GM15510 (cell line): ENCODE measurements around the gene IGFBP7.

Experiments
- POLR2A ChIP-seq: IDR thresholded peaks from 3 replicates; pipeline ENCODE4 v1.6.1; 2011; ENCODE audit warnings: borderline replicate concordance; ENCODE audit not compliant: insufficient read length; ENCODE audit errors: extremely low read depth

Gene IGFBP7

DNA sequence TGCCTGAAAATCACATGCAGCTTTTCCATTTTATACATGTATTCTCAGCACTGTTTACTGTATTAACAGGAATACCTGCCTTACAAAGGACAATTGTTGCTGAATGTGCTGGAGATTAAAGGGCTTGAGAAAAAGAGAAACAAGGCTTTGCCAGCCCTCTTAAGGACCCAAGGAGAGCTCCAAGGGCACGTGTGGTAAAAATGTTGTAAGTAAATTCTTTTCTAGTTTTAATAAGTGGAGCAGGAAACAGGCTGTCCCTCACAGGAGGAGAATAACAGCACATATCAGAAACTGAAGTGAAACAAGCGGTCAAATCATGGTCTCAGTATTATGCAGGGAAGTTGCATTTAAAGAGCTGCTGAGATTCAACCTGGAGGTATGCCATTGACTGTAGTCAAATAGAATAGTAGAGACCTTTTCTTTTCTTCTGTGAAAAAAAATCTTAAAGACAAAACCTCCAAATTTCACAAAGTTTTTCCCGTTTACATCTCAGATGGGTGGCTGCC, 18.5 kb downstream of the IGFBP7 start:
- TF ChIP-seq POLR2A = no peak

GRCh38 chr4:57090079-57090478, 20.1 kb downstream of the IGFBP7 start:
- TF ChIP-seq POLR2A = no peak

GRCh38 chr4:57089549-57089948, 20.6 kb downstream of the IGFBP7 start:
- TF ChIP-seq POLR2A = no peak

GRCh38 chr4:57086031-57086723, 24.0 kb downstream of the IGFBP7 start:
- TF ChIP-seq POLR2A = no peak

GRCh38 chr4:57085278-57085677, 24.9 kb downstream of the IGFBP7 start:
- no peak for TF ChIP-seq POLR2A

- TF ChIP-seq POLR2A = no peak
Observed at GRCh38 chr4:57084360-57084759, 25.8 kb downstream of the IGFBP7 start.

- no peak for TF ChIP-seq POLR2A
Observed at GRCh38 chr4:57083090-57083489, 27.1 kb downstream of the IGFBP7 start.

DNA sequence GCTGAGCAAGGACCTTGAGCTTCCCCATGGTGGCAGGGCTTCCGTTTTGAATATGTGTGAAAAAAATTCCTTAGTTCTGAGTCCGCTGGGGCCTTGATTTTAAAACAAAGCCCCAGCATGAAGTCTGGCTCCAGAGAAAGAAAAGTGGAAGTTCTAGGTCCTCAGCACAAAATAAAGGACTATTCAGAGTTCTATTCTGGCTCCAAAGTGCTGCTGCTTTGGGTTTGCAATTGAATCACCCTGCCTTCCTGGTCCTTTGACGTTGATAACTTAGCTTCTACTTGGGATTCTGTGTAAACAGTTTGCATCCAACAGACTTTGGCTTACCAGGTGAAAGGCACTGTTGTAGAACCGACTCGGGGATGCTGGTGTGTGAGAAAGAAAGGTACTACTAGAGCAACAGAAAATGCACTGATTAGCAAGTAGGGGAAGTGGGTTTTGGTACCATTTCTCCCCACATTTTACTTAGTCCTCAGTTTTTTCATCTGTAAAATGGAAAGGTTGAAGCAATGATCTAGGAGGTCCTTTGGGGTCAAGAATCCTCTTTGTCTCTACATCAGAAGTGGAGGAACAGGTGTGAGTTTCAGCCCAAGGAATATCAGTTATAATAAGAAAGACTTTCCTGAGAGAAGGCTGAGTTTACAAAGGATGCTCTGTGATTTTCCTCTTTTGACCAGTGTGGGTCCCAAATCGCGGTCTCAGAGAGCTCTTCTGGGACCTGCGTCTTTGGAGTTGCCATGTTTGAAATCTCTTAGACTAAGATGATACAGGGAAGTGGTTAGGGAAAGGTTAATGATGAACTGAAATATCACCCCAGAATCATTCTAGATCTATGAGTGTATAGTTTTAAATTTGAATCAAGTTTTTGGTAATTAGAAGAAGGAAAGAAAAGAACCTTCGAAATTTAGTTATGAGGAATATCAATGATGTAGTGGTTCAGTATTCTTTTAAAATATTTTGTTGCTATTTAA, 28.2 kb downstream of the IGFBP7 start:
- no peak for TF ChIP-seq POLR2A

- TF ChIP-seq POLR2A = no peak
Observed at GRCh38 chr4:57080781-57081650, 29.2 kb downstream of the IGFBP7 start.

- no peak for TF ChIP-seq POLR2A
Observed at GRCh38 chr4:57078685-57079521, 31.3 kb downstream of the IGFBP7 start.

DNA sequence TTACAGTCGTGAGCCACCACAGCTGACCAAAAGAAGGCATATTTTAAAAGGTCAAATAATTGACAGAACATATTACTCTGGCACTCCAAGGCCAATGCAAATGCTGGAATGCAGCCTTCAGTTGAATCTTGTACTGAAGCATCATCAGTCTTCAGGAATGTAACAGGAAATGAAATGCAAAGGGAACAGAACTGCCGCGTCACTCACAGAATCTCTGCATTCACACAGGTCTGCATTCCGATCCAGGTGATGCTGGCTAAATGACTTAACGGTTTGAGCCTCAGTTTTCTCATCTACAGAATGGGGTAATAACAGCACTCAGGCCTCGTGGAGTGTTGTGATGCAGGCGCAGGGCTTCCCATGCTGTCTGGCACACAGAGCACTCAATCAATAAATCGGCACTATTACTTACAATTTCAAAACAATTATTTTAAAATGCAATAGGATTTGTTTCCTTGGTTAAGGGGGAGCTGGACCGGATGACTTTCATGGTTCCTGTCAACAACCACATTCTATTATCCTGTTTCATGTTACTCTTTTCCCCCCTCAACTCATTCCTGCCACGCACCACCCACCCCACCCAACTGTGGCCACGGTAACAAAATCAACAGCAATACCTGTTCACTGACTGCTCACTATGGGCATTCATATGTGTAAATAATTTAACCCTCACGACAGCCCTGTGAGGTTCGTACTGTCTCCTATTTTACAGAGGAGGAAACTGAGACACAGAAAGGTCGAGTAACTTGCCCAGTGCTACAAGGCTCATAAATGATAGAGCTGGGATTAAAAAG, 32.4 kb downstream of the IGFBP7 start:
- TF ChIP-seq POLR2A = no peak

- TF ChIP-seq POLR2A = no peak
Observed at GRCh38 chr4:57076646-57077045, 33.5 kb downstream of the IGFBP7 start.

DNA sequence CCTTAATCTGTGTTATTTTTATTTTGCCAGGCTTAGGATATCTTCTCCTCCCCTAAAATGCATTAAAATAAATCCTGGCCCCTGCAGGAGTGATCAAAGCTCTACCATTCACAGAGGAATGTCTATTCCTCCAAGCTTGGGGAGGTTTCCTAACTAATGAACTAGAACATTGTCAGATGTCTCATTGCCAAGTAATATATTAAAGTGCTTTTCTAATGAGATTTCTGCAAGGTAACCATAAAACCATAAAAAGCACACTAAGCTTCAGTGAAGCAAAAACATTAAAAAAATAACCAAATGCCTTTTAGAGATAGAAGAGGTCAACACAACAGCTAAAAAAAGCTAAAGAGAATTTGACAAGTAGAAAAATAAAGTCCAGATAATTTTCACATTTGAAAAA, 34.8 kb downstream of the IGFBP7 start:
- TF ChIP-seq POLR2A = no peak
